ENCODE results near the gene ANKMY1.

The ANKMY1 gene

DNA sequence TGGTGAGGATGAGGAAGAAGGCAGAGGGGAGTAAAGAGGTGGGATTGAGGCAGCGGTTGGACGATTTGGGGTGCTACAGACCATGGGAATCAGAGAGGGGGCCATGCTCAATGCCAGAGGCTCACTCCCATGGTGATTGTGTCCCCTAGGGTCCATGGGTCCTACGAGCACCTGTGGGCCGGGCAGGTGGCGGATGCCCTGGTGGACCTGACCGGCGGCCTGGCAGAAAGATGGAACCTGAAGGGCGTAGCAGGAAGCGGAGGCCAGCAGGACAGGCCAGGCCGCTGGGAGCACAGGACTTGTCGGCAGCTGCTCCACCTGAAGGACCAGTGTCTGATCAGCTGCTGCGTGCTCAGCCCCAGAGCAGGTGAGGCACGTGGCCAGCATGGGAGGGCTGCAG is 34.0 kb upstream of the ANKMY1 start:
- no peak overlapping the region for H3K9ac ChIP-seq (ENCODE audit: low read length)
- peaks cover 19% of the 10 kb centered on the region for H3K4me1 ChIP-seq (ENCODE audit: control insufficient read depth, insufficient read depth, low read length)
- no peaks in the 10 kb centered on the region for H3K27me3 ChIP-seq (ENCODE audit: control insufficient read depth, insufficient read depth, low read length)
- H3K27ac ChIP-seq (ENCODE audit: low read depth, low read length): no peak overlapping the region
- H3K36me3 ChIP-seq (ENCODE audit: control insufficient read depth, insufficient read depth, low read length): peaks cover 13% of the 10 kb centered on the region
- no peak overlapping the region for H3K4me3 ChIP-seq (ENCODE audit: low read length)

DNA sequence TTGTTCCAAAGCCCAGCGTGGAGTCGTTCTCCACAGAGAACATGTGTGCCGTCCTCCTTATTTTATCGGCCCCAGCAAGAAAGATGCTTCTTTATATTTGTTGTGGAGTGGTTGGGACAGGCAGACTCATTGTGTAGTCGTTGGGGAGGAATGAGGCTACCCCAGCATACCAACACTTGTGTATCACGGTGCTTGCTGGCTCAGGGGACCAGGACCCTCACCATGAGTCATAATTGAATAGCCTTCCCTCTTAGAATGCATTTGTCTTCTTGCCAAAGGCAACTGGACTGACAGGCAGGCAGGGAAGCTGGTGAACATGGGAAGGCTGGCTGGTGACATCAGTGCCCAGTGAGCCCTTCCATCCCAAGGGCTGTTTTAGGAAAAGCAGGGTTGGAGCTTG is 33.4 kb upstream of the ANKMY1 start:
- Histone ChIP-seq H3K36me3 (ENCODE audit: control insufficient read depth, insufficient read depth, low read length) (peaks cover 13% of the 10 kb centered on the region), H3K4me3 (ENCODE audit: low read length) (no peak overlapping the region), H3K9ac (ENCODE audit: low read length) (no peak overlapping the region), H3K27ac (ENCODE audit: low read depth, low read length) (no peak overlapping the region), H3K4me1 (ENCODE audit: control insufficient read depth, insufficient read depth, low read length) (peaks cover 16% of the 10 kb centered on the region), H3K27me3 (ENCODE audit: control insufficient read depth, insufficient read depth, low read length) (no peaks in the 10 kb centered on the region)

DNA sequence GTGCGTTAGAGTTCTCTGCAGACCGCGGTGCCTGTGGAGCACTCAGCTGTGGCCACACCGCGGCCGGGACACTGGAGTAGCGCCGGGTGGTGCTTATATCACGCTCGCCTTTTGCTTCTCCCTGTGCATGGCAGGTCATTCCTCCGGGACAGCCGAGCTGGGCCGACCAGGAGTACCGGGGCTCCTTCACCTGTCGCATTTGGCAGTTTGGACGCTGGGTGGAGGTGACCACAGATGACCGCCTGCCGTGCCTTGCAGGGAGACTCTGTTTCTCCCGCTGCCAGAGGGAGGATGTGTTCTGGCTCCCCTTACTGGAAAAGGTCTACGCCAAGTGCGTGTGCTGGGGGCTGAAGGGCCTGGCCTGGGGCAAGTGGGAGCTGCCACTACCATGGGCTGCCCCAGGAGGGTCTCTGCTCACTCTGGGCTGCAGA is 32.9 kb upstream of the ANKMY1 start:
- peaks cover 11% of the 10 kb centered on the region for H3K4me1 ChIP-seq (ENCODE audit: control insufficient read depth, insufficient read depth, low read length)
- H3K27me3 ChIP-seq (ENCODE audit: control insufficient read depth, insufficient read depth, low read length): no peaks in the 10 kb centered on the region
- H3K9ac ChIP-seq (ENCODE audit: low read length): no peak overlapping the region
- no peak overlapping the region for H3K27ac ChIP-seq (ENCODE audit: low read depth, low read length)
- H3K36me3 ChIP-seq (ENCODE audit: control insufficient read depth, insufficient read depth, low read length): peaks cover 13% of the 10 kb centered on the region
- H3K4me3 ChIP-seq (ENCODE audit: low read length): no peak overlapping the region

DNA sequence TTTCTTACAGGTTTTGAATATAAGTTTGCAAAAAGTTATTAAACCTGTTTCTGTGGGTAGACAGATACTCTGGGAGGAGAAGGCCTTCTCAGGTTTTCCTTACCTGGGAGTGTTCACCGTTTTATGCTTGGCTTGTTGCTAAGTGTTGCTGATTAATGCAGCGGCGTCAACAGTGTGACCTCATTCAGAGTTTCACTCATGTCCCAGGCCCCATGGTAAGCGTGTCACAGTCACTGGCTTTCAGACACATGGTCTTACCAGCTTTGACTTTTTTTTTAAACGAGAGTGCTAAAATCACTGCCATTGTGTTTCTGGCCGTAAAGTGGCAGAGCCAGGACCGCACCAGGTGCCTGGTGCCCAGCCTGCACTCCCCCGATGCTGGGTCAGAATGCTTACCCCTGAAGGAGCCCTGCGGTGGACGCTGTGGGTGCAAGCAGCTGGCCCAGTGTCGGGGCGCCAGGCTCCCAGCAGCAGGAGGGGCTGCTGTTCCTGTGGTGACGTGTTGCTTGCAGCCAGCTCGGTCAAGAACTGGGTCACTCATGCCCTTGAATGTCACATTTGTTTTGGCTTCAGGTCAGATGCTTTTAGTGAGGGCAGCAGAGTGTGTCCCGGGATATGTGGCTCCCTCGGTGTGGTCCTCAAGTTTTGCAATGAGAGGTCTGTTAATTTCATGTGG is 32.2 kb upstream of the ANKMY1 start:
- Histone ChIP-seq H3K4me1 (ENCODE audit: control insufficient read depth, insufficient read depth, low read length) (peaks cover 14% of the 10 kb centered on the region), H3K4me3 (ENCODE audit: low read length) (no peak overlapping the region), H3K27me3 (ENCODE audit: control insufficient read depth, insufficient read depth, low read length) (no peaks in the 10 kb centered on the region), H3K9ac (ENCODE audit: low read length) (no peak overlapping the region), H3K27ac (ENCODE audit: low read depth, low read length) (no peak overlapping the region), H3K36me3 (ENCODE audit: control insufficient read depth, insufficient read depth, low read length) (peaks cover 13% of the 10 kb centered on the region)

DNA sequence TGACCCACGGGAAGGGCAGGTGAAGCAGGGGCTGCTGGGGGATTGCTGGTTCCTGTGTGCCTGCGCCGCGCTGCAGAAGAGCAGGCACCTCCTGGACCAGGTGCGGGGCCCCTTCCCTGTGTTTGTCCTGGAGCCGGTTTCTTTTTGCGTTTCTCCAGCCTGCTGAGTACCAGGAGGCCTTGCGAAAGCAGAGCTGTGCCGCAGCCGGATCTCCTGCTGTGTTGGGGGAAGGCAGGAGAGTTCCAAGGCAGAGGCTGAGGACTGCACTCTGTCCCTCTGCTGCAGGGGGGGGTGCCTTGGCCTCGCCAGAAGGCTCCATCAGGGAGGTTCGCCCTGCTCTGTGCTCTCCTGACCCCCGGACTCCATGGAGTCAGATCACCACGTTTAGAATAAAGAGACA is 31.6 kb upstream of the ANKMY1 start:
- Histone ChIP-seq H3K4me1 (ENCODE audit: control insufficient read depth, insufficient read depth, low read length) (peaks cover 18% of the 10 kb centered on the region), H3K27ac (ENCODE audit: low read depth, low read length) (no peak overlapping the region), H3K36me3 (ENCODE audit: control insufficient read depth, insufficient read depth, low read length) (peaks cover 13% of the 10 kb centered on the region), H3K4me3 (ENCODE audit: low read length) (no peak overlapping the region), H3K27me3 (ENCODE audit: control insufficient read depth, insufficient read depth, low read length) (no peaks in the 10 kb centered on the region), H3K9ac (ENCODE audit: low read length) (no peak overlapping the region)

DNA sequence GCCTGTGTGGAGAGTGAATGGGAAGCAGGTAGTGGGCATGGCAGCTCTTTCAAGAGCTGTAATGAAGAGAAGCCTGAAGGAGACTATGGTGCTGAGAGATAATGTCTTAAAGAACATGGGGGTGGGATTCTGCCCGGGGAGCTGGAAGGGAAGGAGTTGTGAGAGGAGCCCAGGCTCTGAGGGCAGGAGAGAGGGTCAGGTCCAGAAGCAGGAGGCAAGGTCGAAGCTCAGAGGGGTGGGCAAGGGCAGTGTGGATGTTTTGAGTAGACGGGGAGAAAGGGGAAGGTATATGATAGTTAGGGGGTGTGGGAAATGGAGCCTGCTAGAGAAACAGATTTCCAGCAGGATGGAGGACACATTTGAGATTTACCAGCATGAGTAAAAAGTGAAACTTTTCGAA is 30.9 kb upstream of the ANKMY1 start:
- no peak overlapping the region for H3K9ac ChIP-seq (ENCODE audit: low read length)
- H3K4me3 ChIP-seq (ENCODE audit: low read length): no peak overlapping the region
- no peaks in the 10 kb centered on the region for H3K27me3 ChIP-seq (ENCODE audit: control insufficient read depth, insufficient read depth, low read length)
- H3K4me1 ChIP-seq (ENCODE audit: control insufficient read depth, insufficient read depth, low read length): peaks cover 18% of the 10 kb centered on the region
- H3K36me3 ChIP-seq (ENCODE audit: control insufficient read depth, insufficient read depth, low read length): peaks cover 12% of the 10 kb centered on the region
- H3K27ac ChIP-seq (ENCODE audit: low read depth, low read length): no peak overlapping the region

DNA sequence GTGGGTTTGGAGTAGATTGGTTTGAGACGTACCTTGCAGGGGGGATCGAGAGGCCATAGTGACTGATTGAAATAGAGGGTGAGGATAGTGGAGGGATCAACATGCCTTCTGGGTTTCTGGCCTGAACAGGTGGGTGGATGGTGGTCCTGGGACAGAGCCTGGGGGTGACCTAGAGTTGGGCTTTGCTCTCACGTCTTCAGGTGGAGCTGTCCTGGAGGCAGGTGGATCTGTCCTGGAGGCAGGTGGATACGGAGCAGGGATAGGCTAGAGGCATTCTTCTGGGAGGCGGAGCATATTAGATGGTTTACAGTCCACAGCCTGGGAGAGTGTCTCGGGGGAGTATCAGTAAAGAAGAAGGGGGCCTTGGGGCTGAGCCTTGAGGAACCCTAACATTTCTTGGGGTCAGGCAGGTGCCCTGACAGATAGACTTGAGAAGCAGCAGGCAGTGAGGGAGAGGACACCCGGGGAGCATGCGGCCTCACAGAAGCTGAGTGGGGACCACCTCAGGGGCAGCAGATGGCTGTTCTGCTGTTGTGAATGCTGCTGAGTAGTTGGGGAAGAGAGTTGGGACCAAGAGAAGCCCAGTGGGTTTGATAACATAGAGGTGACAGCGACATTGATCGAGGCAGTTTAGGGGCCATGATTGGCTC is 30.3 kb upstream of the ANKMY1 start:
- peak overlapping the region; percentile 80 for H3K4me3 ChIP-seq (ENCODE audit: low read length)
- no peaks in the 10 kb centered on the region for H3K27me3 ChIP-seq (ENCODE audit: control insufficient read depth, insufficient read depth, low read length)
- peaks cover 10% of the 10 kb centered on the region for H3K36me3 ChIP-seq (ENCODE audit: control insufficient read depth, insufficient read depth, low read length)
- H3K9ac ChIP-seq (ENCODE audit: low read length): no peak overlapping the region
- peaks cover 18% of the 10 kb centered on the region for H3K4me1 ChIP-seq (ENCODE audit: control insufficient read depth, insufficient read depth, low read length)
- no peak overlapping the region for H3K27ac ChIP-seq (ENCODE audit: low read depth, low read length)

DNA sequence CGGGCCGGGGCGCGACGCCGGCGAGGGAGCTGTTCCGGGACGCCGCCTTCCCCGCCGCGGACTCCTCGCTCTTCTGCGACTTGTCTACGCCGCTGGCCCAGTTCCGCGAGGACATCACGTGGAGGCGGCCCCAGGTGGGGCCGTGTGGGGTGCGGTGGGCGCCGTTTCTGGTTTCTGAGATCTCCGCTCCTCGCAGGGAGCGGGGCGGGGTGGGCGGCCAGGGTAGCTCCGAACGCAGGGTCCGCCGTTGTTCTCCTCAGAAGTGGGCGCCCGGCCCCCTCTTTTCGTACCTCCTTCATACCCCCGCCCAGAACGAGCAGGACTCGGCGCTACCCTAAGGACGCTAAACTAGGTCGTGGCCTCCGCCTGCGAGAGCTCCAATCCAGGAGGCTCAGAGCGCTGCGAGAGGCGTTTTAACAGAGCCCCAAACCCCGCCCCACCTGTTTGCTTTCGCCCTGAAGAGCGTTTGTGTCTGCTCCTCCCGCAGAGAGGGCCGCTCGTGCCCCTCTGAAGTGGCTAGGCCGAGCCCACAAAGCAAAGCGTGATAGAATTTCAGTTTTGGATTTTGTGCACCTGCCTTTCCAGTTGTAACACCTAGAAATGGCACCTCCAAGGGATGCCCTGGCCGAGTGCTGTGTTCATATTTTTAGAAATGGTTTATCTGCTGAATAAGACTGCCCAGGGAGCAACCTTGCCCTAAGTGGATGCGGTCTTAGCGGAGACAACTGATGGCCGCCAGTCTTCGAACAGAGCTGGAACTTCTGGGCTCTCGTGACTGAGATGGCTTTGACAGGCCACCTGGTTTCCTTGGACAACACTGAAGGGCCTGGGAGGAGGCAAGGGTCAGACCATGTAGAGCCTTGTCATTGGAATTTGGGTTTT is 29.4 kb upstream of the ANKMY1 start:
- Histone ChIP-seq H3K4me3 (ENCODE audit: low read length) (peak overlapping the region; percentile 80), H3K4me1 (ENCODE audit: control insufficient read depth, insufficient read depth, low read length) (peaks cover 18% of the 10 kb centered on the region), H3K27ac (ENCODE audit: low read depth, low read length) (peak overlapping the region; percentile 39), H3K36me3 (ENCODE audit: control insufficient read depth, insufficient read depth, low read length) (peaks cover 10% of the 10 kb centered on the region), H3K9ac (ENCODE audit: low read length) (peak overlapping the region; percentile 54), H3K27me3 (ENCODE audit: control insufficient read depth, insufficient read depth, low read length) (no peaks in the 10 kb centered on the region)

DNA sequence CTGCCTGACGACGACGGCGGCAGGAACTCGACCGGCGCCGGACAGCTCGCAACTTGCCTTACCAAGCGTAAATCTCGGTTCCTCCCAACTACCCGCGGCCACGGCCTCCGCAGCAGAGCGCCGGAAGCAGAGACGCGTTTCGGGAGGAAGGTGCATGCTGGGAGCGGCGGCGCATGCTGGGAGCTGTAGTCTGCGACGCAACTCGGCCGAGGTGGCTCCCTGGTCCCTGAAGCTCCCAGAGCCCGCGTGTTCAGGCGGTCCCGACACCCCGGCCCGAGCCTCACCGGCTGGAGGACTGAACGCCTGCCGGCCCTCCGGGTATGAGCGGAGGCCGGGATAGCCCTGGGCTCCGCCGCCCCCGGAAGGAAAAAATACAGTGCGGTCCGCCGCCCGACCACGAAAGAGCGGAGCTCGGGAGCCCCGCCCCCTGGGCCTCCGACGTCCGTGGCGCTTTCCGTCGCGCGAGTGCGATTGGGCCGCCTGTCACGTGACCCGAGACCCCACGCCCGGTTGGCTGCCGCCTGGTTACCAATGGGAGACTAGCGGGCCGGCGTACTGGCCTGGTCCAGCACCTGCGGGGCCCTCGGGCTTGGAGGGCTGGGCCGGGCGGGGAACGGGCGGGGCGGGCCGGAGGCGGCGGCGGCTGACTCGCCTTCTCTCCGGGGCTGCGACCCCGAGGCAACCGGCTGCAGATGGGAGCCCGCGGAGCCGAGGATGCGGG is 28.6 kb upstream of the ANKMY1 start, which contains the start of gene CAPN10:
TSS of gene CAPN10 (plus strand) at position 537 of the 721 bp plus-strand sequence. CDS start at position 715, 178 bp downstream.
- H3K4me1 ChIP-seq (ENCODE audit: control insufficient read depth, insufficient read depth, low read length): peaks cover 18% of the 10 kb centered on the region
- peaks cover 5% of the 10 kb centered on the region for H3K36me3 ChIP-seq (ENCODE audit: control insufficient read depth, insufficient read depth, low read length)

DNA sequence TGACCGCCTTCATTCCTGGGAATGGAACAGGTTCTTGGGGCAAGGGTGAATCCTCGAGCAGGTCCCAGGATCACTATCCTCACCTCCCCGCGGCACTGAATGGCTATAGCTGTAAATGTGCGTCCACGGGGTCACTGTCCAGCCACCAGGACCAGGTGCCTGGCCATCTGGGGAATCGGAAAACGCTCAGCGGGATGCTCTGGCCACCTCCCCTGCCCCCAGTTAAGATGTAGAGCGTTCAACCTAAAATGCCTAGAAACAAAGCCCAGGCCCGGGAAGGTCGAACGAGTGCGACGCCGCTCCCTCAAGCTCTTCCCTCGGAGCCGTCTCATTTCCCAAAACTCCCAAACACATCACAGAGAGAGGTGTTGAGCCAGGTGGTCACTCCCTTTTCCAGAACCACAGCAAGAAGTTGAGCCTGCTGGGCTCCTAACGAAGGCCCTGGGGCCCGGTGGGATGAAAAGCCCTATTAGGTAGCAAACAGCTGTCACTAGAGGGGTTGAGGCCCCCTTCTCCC is 28.0 kb upstream of the ANKMY1 start:
- H3K4me3 ChIP-seq (ENCODE audit: low read length): peak overlapping the region; percentile 95
- peak overlapping the region; percentile 92 for H3K27ac ChIP-seq (ENCODE audit: low read depth, low read length)
- peaks cover 18% of the 10 kb centered on the region for H3K4me1 ChIP-seq (ENCODE audit: control insufficient read depth, insufficient read depth, low read length)
- peak overlapping the region; percentile 98 for H3K9ac ChIP-seq (ENCODE audit: low read length)
- H3K27me3 ChIP-seq (ENCODE audit: control insufficient read depth, insufficient read depth, low read length): no peaks in the 10 kb centered on the region
- H3K36me3 ChIP-seq (ENCODE audit: control insufficient read depth, insufficient read depth, low read length): peaks cover 1% of the 10 kb centered on the region

More for the DNA sequence above, 28.6 kb upstream of the ANKMY1 start, which contains the start of gene CAPN10:
- Histone ChIP-seq H3K9ac (ENCODE audit: low read length) (peak within 1 kb of the TSS; percentile 98), H3K27me3 (ENCODE audit: control insufficient read depth, insufficient read depth, low read length) (no peaks in the 10 kb centered on the region), H3K4me3 (ENCODE audit: low read length) (peak within 1 kb of the TSS; percentile 95), H3K27ac (ENCODE audit: low read depth, low read length) (peak within 1 kb of the TSS; percentile 92)

DNA sequence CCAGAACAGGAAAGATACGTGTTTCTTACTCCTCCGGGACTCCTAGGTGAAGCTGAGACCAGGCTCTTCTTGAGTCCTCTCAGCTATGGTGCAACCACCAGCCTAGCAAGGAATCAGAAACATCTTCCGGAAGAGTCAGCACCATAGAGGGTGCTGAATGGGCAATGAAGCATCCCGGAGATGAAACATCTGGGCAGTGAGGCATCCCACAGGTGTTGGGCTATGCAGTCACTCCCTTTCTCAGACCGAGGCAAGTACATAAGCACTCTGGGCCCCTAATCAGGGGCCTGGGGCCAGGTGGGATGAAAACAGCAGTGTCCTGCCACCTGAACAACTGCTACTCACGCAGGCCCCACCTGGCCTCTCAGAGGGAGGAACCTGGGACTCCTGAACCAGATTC is 27.3 kb upstream of the ANKMY1 start:
- H3K36me3 ChIP-seq (ENCODE audit: control insufficient read depth, insufficient read depth, low read length): no peaks in the 10 kb centered on the region
- H3K4me1 ChIP-seq (ENCODE audit: control insufficient read depth, insufficient read depth, low read length): peaks cover 18% of the 10 kb centered on the region
- H3K27me3 ChIP-seq (ENCODE audit: control insufficient read depth, insufficient read depth, low read length): no peaks in the 10 kb centered on the region
- no peak overlapping the region for H3K27ac ChIP-seq (ENCODE audit: low read depth, low read length)
- peak overlapping the region; percentile 95 for H3K4me3 ChIP-seq (ENCODE audit: low read length)
- no peak overlapping the region for H3K9ac ChIP-seq (ENCODE audit: low read length)
